OCI-LY3 (cell line): ENCODE measurements around the gene NPBWR2.
A peak's percentile ranks its signal among the peaks of the same experiment; 100 is the strongest.

ENCODE experiments used
- H2AFZ ChIP-seq: fragments of 200-600, 300-600 bp; shearing (Covaris generic); 2 replicates; pipeline ENCODE4 v1.6.0; 2014; ENCODE audit warnings: antibody characterized with exemption, low read depth, low read length
- H3K27ac ChIP-seq: fragments of 200-600, 300-600 bp; sonication (generic); 2 replicates; pipeline ENCODE4 v1.5.1; 2014; ENCODE audit warnings: mild to moderate bottlenecking, low read length, moderate library complexity, mixed read lengths
- H3K27me3 ChIP-seq: fragments of 200-600, 300-600 bp; sonication (generic); 2 replicates; pipeline ENCODE4 v1.6.1; 2014; ENCODE audit warnings: low read depth, low read length, mixed read lengths
- H3K36me3 ChIP-seq: fragments of 200-600, 300-600 bp; sonication (generic); replicated peaks from 2 replicates; pipeline ENCODE3; 2014; ENCODE audit warnings: low read depth, low read length, mixed read lengths
- H3K4me1 ChIP-seq: fragments of 300-600, 200-600 bp; sonication (generic); 2 replicates; pipeline ENCODE4 v1.6.1; 2014; ENCODE audit warnings: low read length, mixed read lengths
- H3K4me2 ChIP-seq: fragments of 200-600, 300-600 bp; sonication (generic); 2 replicates; pipeline ENCODE4 v1.6.1; 2014; ENCODE audit warnings: low read length, mixed read lengths
- H3K4me3 ChIP-seq: fragments of 300-600, 200-600 bp; sonication (generic); 2 replicates; pipeline ENCODE4 v1.5.1; 2014; ENCODE audit warnings: antibody characterized with exemption, mild to moderate bottlenecking, low read length, moderate library complexity
- H3K79me2 ChIP-seq: fragments of 300-600, 200-600 bp; shearing (Covaris generic); 2 replicates; pipeline ENCODE4 v1.6.1; 2014; ENCODE audit warnings: mild to moderate bottlenecking, low read length, mixed read lengths
- H3K9ac ChIP-seq: fragments of 300-600, 200-600 bp; shearing (Covaris generic); 2 replicates; pipeline ENCODE4 v1.6.0; 2014; ENCODE audit warnings: mild to moderate bottlenecking, low read length, moderate library complexity
- H3K9me3 ChIP-seq: fragments of 200-600, 300-600 bp; shearing (Covaris generic); 2 replicates; pipeline ENCODE4 v1.6.1; 2014; ENCODE audit warnings: low read length, mixed read lengths; ENCODE audit not compliant: insufficient read depth
- H4K20me1 ChIP-seq: fragments of 200-600, 300-600 bp; sonication (generic); 2 replicates; pipeline ENCODE4 v1.6.1; 2016; ENCODE audit warnings: low read length, mixed read lengths; ENCODE audit not compliant: insufficient read depth
- EZH2phosphoT487 ChIP-seq: fragments of 200-600 bp; shearing (Covaris generic); IDR thresholded peaks from 2 replicates; pipeline ENCODE4 v1.6.1; 2018; ENCODE audit warnings: antibody characterized with exemption, mixed run types, low read depth
- TF ChIP-seq, protein P1 (sequence below): fragments of 200-600, 300-600 bp; sonication (generic); IDR thresholded peaks from 2 replicates; pipeline ENCODE4 v1.5.1; 2014; ENCODE audit warnings: antibody characterized with exemption, low read length, low read depth

NPBWR2 gene

DNA sequence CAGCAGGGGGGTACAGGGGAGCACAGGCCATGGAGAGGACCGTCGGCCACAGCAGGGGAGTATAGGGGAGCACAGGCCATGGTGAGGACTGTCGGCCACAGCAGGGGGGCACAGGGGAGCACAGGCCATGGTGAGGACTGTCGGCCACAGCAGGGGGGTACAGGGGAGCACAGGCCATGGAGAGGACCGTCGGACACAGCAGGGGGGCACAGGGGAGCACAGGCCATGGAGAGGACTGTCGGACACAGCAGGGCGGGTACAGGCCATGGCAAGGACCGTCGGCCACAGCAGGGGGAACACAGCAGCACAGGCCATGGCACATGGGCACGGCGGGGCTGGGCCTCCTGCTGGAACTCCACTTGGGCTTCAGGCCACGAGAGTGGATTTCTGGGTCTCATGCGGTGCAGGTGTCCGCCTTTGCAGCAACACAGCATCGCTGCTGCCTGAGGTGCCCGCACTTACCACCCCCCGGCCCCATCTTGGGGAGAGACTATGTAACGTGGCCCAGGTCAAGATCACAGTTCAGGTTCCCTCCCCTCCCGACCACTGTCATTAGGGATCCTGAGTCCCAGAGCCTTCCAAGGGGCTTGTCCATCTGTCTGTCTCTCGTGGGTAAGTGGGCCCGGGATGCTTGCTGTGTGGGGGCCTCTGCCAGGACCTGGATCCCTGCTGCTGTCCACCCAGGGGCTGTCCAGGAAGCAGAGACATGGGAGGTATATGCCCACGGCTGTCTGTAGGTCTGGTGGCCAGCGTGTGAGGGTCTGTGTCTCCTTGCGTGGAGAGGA is 2.5 kb downstream of the NPBWR2 start:
- Histone ChIP-seq H4K20me1 (no peaks in the 10 kb centered on the region), H3K27ac (no peak overlapping the region), H3K9me3 (no peaks in the 10 kb centered on the region), H3K79me2 (no peaks in the 10 kb centered on the region), H3K4me1 (peaks cover 31% of the 10 kb centered on the region), H3K27me3 (peaks cover 18% of the 10 kb centered on the region), H3K4me2 (no peak overlapping the region), H3K4me3 (no peak overlapping the region), H3K36me3 (no peaks in the 10 kb centered on the region), H3K9ac (no peak overlapping the region), H2AFZ (no peak overlapping the region)
- TF ChIP-seq, protein P1, sequence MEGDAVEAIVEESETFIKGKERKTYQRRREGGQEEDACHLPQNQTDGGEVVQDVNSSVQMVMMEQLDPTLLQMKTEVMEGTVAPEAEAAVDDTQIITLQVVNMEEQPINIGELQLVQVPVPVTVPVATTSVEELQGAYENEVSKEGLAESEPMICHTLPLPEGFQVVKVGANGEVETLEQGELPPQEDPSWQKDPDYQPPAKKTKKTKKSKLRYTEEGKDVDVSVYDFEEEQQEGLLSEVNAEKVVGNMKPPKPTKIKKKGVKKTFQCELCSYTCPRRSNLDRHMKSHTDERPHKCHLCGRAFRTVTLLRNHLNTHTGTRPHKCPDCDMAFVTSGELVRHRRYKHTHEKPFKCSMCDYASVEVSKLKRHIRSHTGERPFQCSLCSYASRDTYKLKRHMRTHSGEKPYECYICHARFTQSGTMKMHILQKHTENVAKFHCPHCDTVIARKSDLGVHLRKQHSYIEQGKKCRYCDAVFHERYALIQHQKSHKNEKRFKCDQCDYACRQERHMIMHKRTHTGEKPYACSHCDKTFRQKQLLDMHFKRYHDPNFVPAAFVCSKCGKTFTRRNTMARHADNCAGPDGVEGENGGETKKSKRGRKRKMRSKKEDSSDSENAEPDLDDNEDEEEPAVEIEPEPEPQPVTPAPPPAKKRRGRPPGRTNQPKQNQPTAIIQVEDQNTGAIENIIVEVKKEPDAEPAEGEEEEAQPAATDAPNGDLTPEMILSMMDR = no peak
- no peak for TF ChIP-seq EZH2phosphoT487

DNA sequence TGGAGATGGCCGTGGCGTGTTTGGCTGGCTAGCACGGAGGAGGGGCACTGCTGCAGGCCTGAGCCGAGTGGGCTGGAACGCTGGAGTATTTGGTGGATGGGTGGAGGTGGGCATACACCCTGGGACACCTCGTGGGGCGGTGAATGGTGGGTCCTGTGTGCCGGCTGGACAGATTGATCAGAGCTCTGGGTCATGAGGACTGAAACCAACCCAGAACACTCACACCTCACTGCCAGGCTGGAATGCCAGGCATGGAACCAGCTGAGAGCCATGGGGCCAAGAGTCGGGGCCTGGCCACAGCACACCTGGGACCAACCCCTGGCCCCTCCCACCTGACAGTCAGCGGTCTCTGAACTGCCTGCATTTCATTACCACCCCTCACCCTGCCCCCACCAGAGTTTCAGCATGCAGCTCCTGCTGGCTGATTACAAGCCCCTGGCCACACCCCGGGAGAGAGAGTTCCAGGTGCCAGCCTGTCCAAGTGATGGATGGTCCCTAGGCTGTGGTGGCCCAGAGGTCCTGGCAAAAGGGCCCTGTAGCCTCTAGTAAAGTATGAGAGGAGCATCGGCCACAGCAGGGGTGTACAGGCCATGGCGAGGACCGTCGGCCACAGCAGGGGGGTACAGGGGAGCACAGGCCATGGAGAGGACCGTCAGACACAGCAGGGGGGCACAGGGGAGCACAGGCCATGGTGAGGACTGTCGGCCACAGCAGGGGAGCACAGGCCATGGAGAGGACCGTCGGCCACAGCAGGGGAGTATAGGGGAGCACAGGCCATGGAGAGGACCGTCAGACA is 3.3 kb downstream of the NPBWR2 start:
- no peaks in the 10 kb centered on the region for H3K9me3 ChIP-seq
- no peak overlapping the region for H2AFZ ChIP-seq
- no peaks in the 10 kb centered on the region for H3K79me2 ChIP-seq
- H3K9ac ChIP-seq = no peak overlapping the region
- H3K36me3 ChIP-seq = no peaks in the 10 kb centered on the region
- TF ChIP-seq, protein P1 = no peak
- TF ChIP-seq EZH2phosphoT487 = no peak
- H3K27ac ChIP-seq = no peak overlapping the region
- no peaks in the 10 kb centered on the region for H4K20me1 ChIP-seq
- H3K4me1 ChIP-seq = peaks cover 35% of the 10 kb centered on the region
- peaks cover 18% of the 10 kb centered on the region for H3K27me3 ChIP-seq
- no peak overlapping the region for H3K4me3 ChIP-seq
- no peak overlapping the region for H3K4me2 ChIP-seq

DNA sequence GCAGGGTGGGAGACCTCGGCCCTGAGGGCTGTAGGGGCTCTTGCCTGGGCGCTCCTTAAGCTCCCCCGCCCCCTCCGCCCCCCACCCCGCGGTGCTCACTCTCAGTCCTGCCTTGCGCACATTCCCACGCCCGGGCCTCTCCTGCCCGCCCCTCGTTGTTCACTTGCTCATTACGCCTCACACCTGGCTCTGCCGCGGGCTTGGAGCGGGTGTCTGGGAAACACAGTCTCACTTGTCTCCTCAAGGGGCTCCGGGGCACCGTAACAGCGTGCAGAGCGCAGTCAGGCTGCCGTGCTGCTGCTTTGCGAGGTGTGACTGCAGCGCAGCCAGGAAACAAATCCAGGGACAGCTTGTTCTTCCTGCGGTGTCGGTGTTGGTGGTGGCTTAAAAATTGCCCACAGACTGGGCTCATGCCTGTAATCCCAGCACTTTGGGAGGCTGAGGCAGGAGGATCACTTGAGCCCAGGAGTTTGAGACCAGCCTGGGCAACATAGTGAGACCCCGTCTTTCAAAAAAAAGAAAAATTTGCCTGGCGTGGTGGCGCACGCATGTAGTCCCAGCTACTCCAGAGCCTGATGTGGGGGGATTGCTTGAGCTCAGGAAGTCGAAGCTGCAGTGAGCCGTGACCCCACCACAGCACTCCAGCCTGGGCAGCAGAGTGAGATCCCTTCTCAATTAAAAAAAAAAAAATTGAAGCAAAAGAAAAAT is 4.6 kb downstream of the NPBWR2 start:
- Histone ChIP-seq H4K20me1 (no peaks in the 10 kb centered on the region), H3K27me3 (peaks cover 18% of the 10 kb centered on the region), H3K36me3 (no peaks in the 10 kb centered on the region), H2AFZ (no peak overlapping the region), H3K27ac (no peak overlapping the region), H3K4me3 (peak overlapping the region; percentile 77), H3K9me3 (no peaks in the 10 kb centered on the region), H3K9ac (peak overlapping the region; percentile 54), H3K4me1 (peaks cover 30% of the 10 kb centered on the region), H3K4me2 (peak overlapping the region; percentile 70), H3K79me2 (no peaks in the 10 kb centered on the region)
- TF ChIP-seq, protein P1 = no peak
